Prostate gland (tissue), 1 donor: Measurements from ENCODE around the gene ANKRD10.

Experiments
- POLR2A ChIP-seq: fragments of 450-650 bp; IDR thresholded peaks from one replicate; pipeline ENCODE4 v1.6.1; 2016; ENCODE audit warnings: antibody characterized with exemption, mild to moderate bottlenecking
- POLR2AphosphoS5 ChIP-seq: sonication (generic); formaldehyde crosslinking; IDR thresholded peaks from one replicate; pipeline ENCODE4 v1.6.1; 2017; ENCODE audit warnings: antibody characterized with exemption

- TF ChIP-seq POLR2AphosphoS5 (no peak), POLR2A (no peak)
Measured at GRCh38 chr13:110911880-110912279, 3.0 kb downstream of the ANKRD10 start.
